Measurements from ENCODE around the gene C10orf105. TPM values are rescaled to one million over a fixed set of nuclear protein-coding genes. Genes with fewer than 3 reads are reported as not detected.

C10orf105 gene
- total RNA-seq, 1 experiment from 2014 or later = not detected

DNA sequence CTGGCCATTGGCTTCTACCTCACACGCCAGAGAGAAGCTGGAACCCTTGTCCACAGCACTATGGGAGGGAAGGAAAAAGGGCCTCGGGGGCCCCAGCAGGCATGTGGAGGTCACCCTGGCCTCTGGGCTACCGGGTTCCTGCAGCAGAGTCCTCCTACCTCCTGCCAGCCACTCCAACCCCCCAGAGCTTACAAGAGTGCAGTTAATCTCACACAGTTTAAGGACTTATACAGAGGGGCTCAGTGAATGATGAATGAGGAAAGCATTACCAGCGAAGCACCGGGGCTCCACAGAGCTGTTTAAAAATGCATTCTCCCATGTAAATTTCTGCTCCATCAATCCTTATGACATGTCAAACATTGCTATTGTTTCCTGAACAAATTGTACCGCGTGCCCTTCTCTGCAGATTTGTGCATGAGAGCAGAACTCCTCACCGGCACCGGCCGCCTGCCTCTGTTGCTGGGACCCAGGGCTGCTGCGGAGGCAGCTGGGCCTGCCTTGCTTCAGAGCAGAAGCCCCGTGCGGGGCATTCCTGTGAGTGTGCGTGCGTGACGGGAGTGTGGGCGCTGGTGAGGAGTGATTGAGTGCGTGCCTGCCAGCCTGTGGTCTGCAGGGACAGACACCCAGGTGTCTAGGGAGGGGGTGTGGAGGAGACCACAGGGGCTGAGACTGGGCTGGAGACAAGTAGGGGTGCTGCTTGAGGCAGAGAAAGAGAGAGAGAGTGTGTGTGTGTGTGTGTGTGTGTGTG, 52.8 kb downstream of the C10orf105 start:
- H3K4me2 ChIP-seq (ENCODE audit: low read length) = no peak overlapping the region
- BruUV-seq (replicated peaks) = no TSS peak
- no peaks in the 10 kb centered on the region for H3K36me3 ChIP-seq (ENCODE audit: low read depth, low read length)
- no peaks in the 10 kb centered on the region for H4K20me1 ChIP-seq (ENCODE audit: low read length)
- no peaks in the 10 kb centered on the region for H3K27me3 ChIP-seq (ENCODE audit: low read length)
- no peak overlapping the region for H3K9ac ChIP-seq (ENCODE audit: low read length)
- intact Hi-C loops (cut with micrococcal nuclease) = no loop called here
- H3F3A ChIP-seq (ENCODE audit: low read length, unreplicated experiment) = no peaks in the 10 kb centered on the region
- no peak overlapping the region for H2AFZ ChIP-seq (ENCODE audit: low read length)
- H3K9me2 ChIP-seq (replicated peaks; ENCODE audit: low read length) = no peaks in the 10 kb centered on the region
- POLR2A ChIA-PET (ENCODE audit: unreplicated experiment) = no interaction called here
- H3K27ac ChIP-seq (ENCODE audit: low read length) = no peak overlapping the region
- H3K79me2 ChIP-seq (ENCODE audit: low read length) = no peaks in the 10 kb centered on the region
- H3K9me3 ChIP-seq (ENCODE audit: low read length) = no peaks in the 10 kb centered on the region
- CTCF ChIA-PET = no interaction called here
- DNase-seq (no peak), ATAC-seq (no peak)
- H3K4me1 ChIP-seq (ENCODE audit: insufficient read depth, low read length) = no peaks in the 10 kb centered on the region
- H3K4me3 ChIP-seq (ENCODE audit: low read length) = no peak overlapping the region
- TF ChIP-seq EZH2 (IDR thresholded peaks at IDR 0.05; ENCODE audit: low read length, unreplicated experiment) (no peak), EZH2phosphoT487 (IDR thresholded peaks at IDR 0.05; ENCODE audit: borderline replicate concordance, low read length) (no peak)
- TF ChIP-seq, protein P1, sequence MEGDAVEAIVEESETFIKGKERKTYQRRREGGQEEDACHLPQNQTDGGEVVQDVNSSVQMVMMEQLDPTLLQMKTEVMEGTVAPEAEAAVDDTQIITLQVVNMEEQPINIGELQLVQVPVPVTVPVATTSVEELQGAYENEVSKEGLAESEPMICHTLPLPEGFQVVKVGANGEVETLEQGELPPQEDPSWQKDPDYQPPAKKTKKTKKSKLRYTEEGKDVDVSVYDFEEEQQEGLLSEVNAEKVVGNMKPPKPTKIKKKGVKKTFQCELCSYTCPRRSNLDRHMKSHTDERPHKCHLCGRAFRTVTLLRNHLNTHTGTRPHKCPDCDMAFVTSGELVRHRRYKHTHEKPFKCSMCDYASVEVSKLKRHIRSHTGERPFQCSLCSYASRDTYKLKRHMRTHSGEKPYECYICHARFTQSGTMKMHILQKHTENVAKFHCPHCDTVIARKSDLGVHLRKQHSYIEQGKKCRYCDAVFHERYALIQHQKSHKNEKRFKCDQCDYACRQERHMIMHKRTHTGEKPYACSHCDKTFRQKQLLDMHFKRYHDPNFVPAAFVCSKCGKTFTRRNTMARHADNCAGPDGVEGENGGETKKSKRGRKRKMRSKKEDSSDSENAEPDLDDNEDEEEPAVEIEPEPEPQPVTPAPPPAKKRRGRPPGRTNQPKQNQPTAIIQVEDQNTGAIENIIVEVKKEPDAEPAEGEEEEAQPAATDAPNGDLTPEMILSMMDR (conservative IDR thresholded peaks at IDR 0.05; ENCODE audit: low read depth, low read length) = no peak

DNA sequence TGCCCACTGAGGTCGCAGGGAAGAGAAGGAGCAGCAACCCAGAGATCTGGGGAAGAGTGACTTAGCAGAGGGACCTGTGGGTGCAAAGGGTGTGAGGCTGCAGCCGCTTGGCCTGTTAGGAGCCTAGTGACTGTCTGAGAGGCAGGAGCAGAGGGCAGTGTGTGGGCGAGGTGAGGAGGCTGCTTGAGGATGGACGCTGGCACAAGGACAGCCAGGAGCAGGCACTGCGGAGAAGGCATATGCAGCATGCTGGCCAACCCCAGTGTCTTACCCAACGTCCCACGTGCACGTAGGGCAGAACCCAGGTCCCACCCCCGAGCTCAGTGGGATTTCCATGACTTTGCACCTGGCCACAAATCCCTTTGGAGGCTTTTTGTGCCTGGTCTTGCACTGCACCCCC, 54.1 kb downstream of the C10orf105 start:
- ChIA-PET CTCF (no interaction called here), POLR2A (ENCODE audit: unreplicated experiment) (no interaction called here)
- no peaks in the 10 kb centered on the region for H3K9me3 ChIP-seq (ENCODE audit: low read length)
- ATAC-seq = no peak
- no peaks in the 10 kb centered on the region for H3K4me1 ChIP-seq (ENCODE audit: insufficient read depth, low read length)
- no peaks in the 10 kb centered on the region for H3K9me2 ChIP-seq (replicated peaks; ENCODE audit: low read length)
- H3F3A ChIP-seq (ENCODE audit: low read length, unreplicated experiment) = no peaks in the 10 kb centered on the region
- no peak overlapping the region for H2AFZ ChIP-seq (ENCODE audit: low read length)
- no peak overlapping the region for H3K27ac ChIP-seq (ENCODE audit: low read length)
- no peaks in the 10 kb centered on the region for H4K20me1 ChIP-seq (ENCODE audit: low read length)
- no peaks in the 10 kb centered on the region for H3K79me2 ChIP-seq (ENCODE audit: low read length)
- intact Hi-C loops (cut with micrococcal nuclease) = no loop called here
- no peak overlapping the region for H3K4me2 ChIP-seq (ENCODE audit: low read length)
- no peak for DNase-seq
- no TSS peak for BruUV-seq (replicated peaks)
- no peak overlapping the region for H3K4me3 ChIP-seq (ENCODE audit: low read length)
- no peaks in the 10 kb centered on the region for H3K27me3 ChIP-seq (ENCODE audit: low read length)
- TF ChIP-seq, protein P1 (conservative IDR thresholded peaks at IDR 0.05; ENCODE audit: low read depth, low read length) = no peak
- TF ChIP-seq EZH2phosphoT487 (IDR thresholded peaks at IDR 0.05; ENCODE audit: borderline replicate concordance, low read length) (no peak), EZH2 (IDR thresholded peaks at IDR 0.05; ENCODE audit: low read length, unreplicated experiment) (no peak)
- no peak overlapping the region for H3K9ac ChIP-seq (ENCODE audit: low read length)
- H3K36me3 ChIP-seq (ENCODE audit: low read depth, low read length) = no peaks in the 10 kb centered on the region

DNA sequence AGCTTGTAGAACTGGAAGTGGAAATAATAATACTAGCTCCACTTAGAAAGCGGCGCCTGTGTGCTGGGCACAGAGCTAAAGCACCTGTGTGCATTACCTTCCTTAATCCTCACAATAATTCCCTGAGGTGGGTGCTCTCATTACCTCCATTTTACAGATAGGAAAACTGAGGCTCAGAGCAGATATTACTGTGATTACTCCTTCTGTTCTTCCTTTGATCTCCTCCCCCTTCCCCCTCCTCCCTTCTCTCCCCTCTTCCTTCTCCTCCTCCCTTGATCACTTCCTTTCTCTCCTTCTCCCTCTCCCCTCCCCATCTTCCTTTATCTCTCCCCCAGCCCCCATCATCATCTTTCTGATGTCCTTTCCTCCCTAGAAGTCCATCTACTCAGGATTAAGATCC, 55.0 kb downstream of the C10orf105 start:
- ATAC-seq (no peak), DNase-seq (no peak)
- H2AFZ ChIP-seq (ENCODE audit: low read length) = no peak overlapping the region
- no peaks in the 10 kb centered on the region for H4K20me1 ChIP-seq (ENCODE audit: low read length)
- no TSS peak for BruUV-seq (replicated peaks)
- no peaks in the 10 kb centered on the region for H3K9me3 ChIP-seq (ENCODE audit: low read length)
- H3K36me3 ChIP-seq (ENCODE audit: low read depth, low read length) = no peaks in the 10 kb centered on the region
- H3K27me3 ChIP-seq (ENCODE audit: low read length) = no peaks in the 10 kb centered on the region
- H3K79me2 ChIP-seq (ENCODE audit: low read length) = no peaks in the 10 kb centered on the region
- TF ChIP-seq EZH2phosphoT487 (IDR thresholded peaks at IDR 0.05; ENCODE audit: borderline replicate concordance, low read length) = no peak
- TF ChIP-seq, protein P1 (conservative IDR thresholded peaks at IDR 0.05; ENCODE audit: low read depth, low read length) = no peak
- TF ChIP-seq EZH2 (IDR thresholded peaks at IDR 0.05; ENCODE audit: low read length, unreplicated experiment) = no peak
- no peaks in the 10 kb centered on the region for H3K9me2 ChIP-seq (replicated peaks; ENCODE audit: low read length)
- no peak overlapping the region for H3K4me2 ChIP-seq (ENCODE audit: low read length)
- no peak overlapping the region for H3K4me3 ChIP-seq (ENCODE audit: low read length)
- intact Hi-C loops (cut with micrococcal nuclease) = no loop called here
- H3K9ac ChIP-seq (ENCODE audit: low read length) = no peak overlapping the region
- no peaks in the 10 kb centered on the region for H3F3A ChIP-seq (ENCODE audit: low read length, unreplicated experiment)
- ChIA-PET CTCF (no interaction called here), POLR2A (ENCODE audit: unreplicated experiment) (no interaction called here)
- no peaks in the 10 kb centered on the region for H3K4me1 ChIP-seq (ENCODE audit: insufficient read depth, low read length)
- no peak overlapping the region for H3K27ac ChIP-seq (ENCODE audit: low read length)

All from PC-3 (cell line).